Tibial nerve (tissue), 4 donors: ENCODE measurements around the gene ARID5B. TPM values are rescaled to one million over a fixed set of nuclear protein-coding genes. Genes with fewer than 3 reads are reported as not detected.

Source experiments
- DNase-seq, 2 donors: peaks; one replicate each; pipeline ENCODE4 v3.0.0-alpha.2; 2019; ENCODE audit warnings: low spot score in 2 of 2
- H3K27ac ChIP-seq, 4 donors: fragments of 200-600 bp; sonication (generic) in 3 of 4; one replicate each; pipeline ENCODE4 v1.5.1; 2017 to 2019; ENCODE audit warnings: mild to moderate bottlenecking in 1 of 4
- H3K27me3 ChIP-seq, 2 donors: fragments of 200-600 bp; sonication (generic) in 1 of 2; one replicate each; pipeline versions ENCODE4 v1.5.1 to v1.6.0; 2017 to 2019
- H3K36me3 ChIP-seq, 3 donors: fragments of 200-600 bp; sonication (generic); one replicate each; pipeline ENCODE4 v1.5.1; 2018 to 2019
- H3K4me1 ChIP-seq, 4 donors: fragments of 200-600 bp; sonication (generic) in 3 of 4; one replicate each; pipeline ENCODE4 v1.5.1; 2017 to 2019
- H3K4me3 ChIP-seq, 4 donors: fragments of 200-600 bp; sonication (generic) in 3 of 4; one replicate each; pipeline ENCODE4 v1.5.1; 2017 to 2019; ENCODE audit warnings: mild to moderate bottlenecking in 1 of 4, moderate library complexity in 1 of 4
- H3K9me3 ChIP-seq, 4 donors: fragments of 200-600 bp; sonication (generic) in 3 of 4; one replicate each; pipeline ENCODE4 v1.5.1; 2017 to 2019
- CTCF ChIP-seq, 5 experiments: fragments of 200-600 bp in 3 of 5; fragments of 450-650 bp in 2 of 5; sonication (generic) in 3 of 5; IDR thresholded peaks; one replicate each; pipeline ENCODE4 v1.5.1; 2016 to 2019; ENCODE audit warnings: antibody characterized with exemption in 5 of 5, mild to moderate bottlenecking in 3 of 5, moderate library complexity in 2 of 5
- EP300 ChIP-seq, 2 donors: sonication (generic); formaldehyde crosslinking; IDR thresholded peaks; one replicate each; pipeline ENCODE4 v1.6.1; 2017; ENCODE audit warnings: antibody characterized with exemption in 2 of 2, mild to moderate bottlenecking in 1 of 2
- POLR2A ChIP-seq, 2 donors: fragments of 450-650 bp; IDR thresholded peaks; one replicate each; pipeline ENCODE4 v1.6.1; 2017; ENCODE audit warnings: antibody characterized with exemption in 2 of 2, mild to moderate bottlenecking in 2 of 2, moderate library complexity in 2 of 2
- WGBS, 2 donors: methylation state at CpG; one replicate each; pipeline ENCODE4 v1.1.5; 2018; 5-methylcytosine and 5-hydroxymethylcytosine counted together
- total RNA-seq, 4 donors: library from RNA; depleted of rRNA; stranded (reverse); fragments of >200 nt; gene quantifications; one replicate each; pipeline ENCODE4 v1.1.0, GENCODE V29; 2016

ARID5B gene
- total RNA-seq, 4 donors from 2014 or later = 47.4 to 82.2 (median 62.6) TPM

GRCh38 chr10:62133618-62134017, 232.1 kb downstream of the ARID5B start:
- Histone ChIP-seq H3K4me3 (no peak overlapping the region), H3K9me3 (peaks cover 0 to 9% (median 3%) of the 10 kb centered on the region in 4 donors), H3K36me3 (no peaks in the 10 kb centered on the region), H3K27ac (no peak overlapping the region), H3K4me1 (no peaks in the 10 kb centered on the region), H3K27me3 (no peaks in the 10 kb centered on the region)
- DNase-seq = no peak
- TF ChIP-seq CTCF (IDR thresholded peaks at IDR 0.05) (no peak), EP300 (IDR thresholded peaks at IDR 0.05) (no peak), POLR2A (IDR thresholded peaks at IDR 0.05) (no peak)

GRCh38 chr10:62136931-62137330, 235.4 kb downstream of the ARID5B start:
- no peaks in the 10 kb centered on the region for H3K4me1 ChIP-seq
- 95 to 96% methylated on average over 3 of the region's 3 CpGs for WGBS, 2 donors

More at GRCh38 chr10:62136931-62137330, 235.4 kb downstream of the ARID5B start:
- no peak for DNase-seq
- H3K36me3 ChIP-seq = no peaks in the 10 kb centered on the region
- no peaks in the 10 kb centered on the region for H3K9me3 ChIP-seq
- H3K27ac ChIP-seq = no peak overlapping the region
- no peaks in the 10 kb centered on the region for H3K27me3 ChIP-seq
- H3K4me3 ChIP-seq = no peak overlapping the region
- TF ChIP-seq POLR2A (IDR thresholded peaks at IDR 0.05) (no peak), CTCF (IDR thresholded peaks at IDR 0.05) (no peak), EP300 (IDR thresholded peaks at IDR 0.05) (no peak)

Other genes starting within 250 kb of the ARID5B start
- gene CABCOCO1, start 238.8 kb upstream of the ARID5B start, total RNA-seq = not detected